Transverse colon (tissue), 4 donors: Measurements from ENCODE around the gene TMEM88. TPM values are rescaled to one million over a fixed set of nuclear protein-coding genes. Genes with fewer than 3 reads are reported as not detected.
A peak's percentile ranks its signal among the peaks of the same experiment; 100 is the strongest.

ENCODE experiments used
- DNase-seq: peaks from one replicate; pipeline ENCODE4 v3.0.0-alpha.2; 2019
- H3K27ac ChIP-seq, 4 donors: fragments of 200-600 bp; sonication (generic); 2 replicates each; pipeline ENCODE4 v1.5.1; 2016 to 2018; ENCODE audit warnings: inconsistent platforms in 4 of 4
- H3K27me3 ChIP-seq: fragments of 200-600 bp; sonication (generic); 2 replicates; pipeline ENCODE4 v1.5.1; 2017; ENCODE audit warnings: inconsistent platforms
- H3K36me3 ChIP-seq, 4 donors: fragments of 200-600 bp; sonication (generic); 2 replicates each; pipeline ENCODE4 v1.5.1; 2017 to 2019; ENCODE audit warnings: inconsistent platforms in 4 of 4
- H3K4me1 ChIP-seq, 4 donors: fragments of 200-600 bp; sonication (generic); 2 replicates each; pipeline ENCODE4 v1.5.1; 2017 to 2020; ENCODE audit warnings: inconsistent platforms in 4 of 4
- H3K4me3 ChIP-seq, 4 donors: fragments of 200-600 bp; sonication (generic); 1 replicate in 1 of 4; 2 replicates in 3 of 4; pipeline versions ENCODE4 v1.5.1 to v1.6.1; 2017 to 2019; ENCODE audit warnings: inconsistent platforms in 4 of 4
- H3K9me3 ChIP-seq, 2 donors: fragments of 200-600 bp; sonication (generic); 2 replicates each; pipeline ENCODE4 v1.5.1; 2017 to 2019; ENCODE audit warnings: inconsistent platforms in 2 of 2
- EP300 ChIP-seq: sonication (generic); formaldehyde crosslinking; IDR thresholded peaks from one replicate; pipeline ENCODE4 v1.6.1; 2017; ENCODE audit warnings: antibody characterized with exemption, low read depth
- POLR2A ChIP-seq: fragments of 450-650 bp; IDR thresholded peaks from one replicate; pipeline ENCODE4 v1.6.1; 2016; ENCODE audit warnings: antibody characterized with exemption, mild to moderate bottlenecking, moderate library complexity
- POLR2AphosphoS5 ChIP-seq, 3 donors: sonication (generic); formaldehyde crosslinking; IDR thresholded peaks; one replicate each; pipeline ENCODE4 v1.6.1; 2016; ENCODE audit warnings: antibody characterized with exemption in 3 of 3
- WGBS, 2 donors: methylation state at CpG; one replicate each; pipeline ENCODE4 v1.1.5; 2018; ENCODE audit warnings: low coverage in 1 of 2; 5-methylcytosine and 5-hydroxymethylcytosine counted together
- in situ Hi-C, 4 donors: fragments of 200-750 bp; cut with MboI; loops; one replicate each; pipeline versions ENCODE4 v1.15.0 to v1.15.1; 2017; ENCODE audit warnings: low sequenced_read_pairs in 3 of 4, low pct_ligation_motif_present in 1 of 4, low pct_unique_long_range_greater_than_20kb in 1 of 4
- intact Hi-C: fragments of 100-400 bp; cut with DNase I; formaldehyde crosslinking; loops from one replicate; pipeline ENCODE4 v1.15.1; 2023; ENCODE audit warnings: low total_unique reads
- total RNA-seq, 4 donors: library from RNA; depleted of rRNA; stranded (reverse); fragments of >200 nt; gene quantifications; one replicate each; pipeline ENCODE4 v1.1.0, GENCODE V29; 2016
- TF ChIP-seq, protein P1 (sequence below), 5 experiments: fragments of 200-600 bp in 3 of 5; fragments of 450-650 bp in 2 of 5; sonication (generic) in 3 of 5; IDR thresholded peaks; 1 replicate in 2 of 5; 2 replicates in 3 of 5; pipeline ENCODE4 v1.5.1; 2016 to 2017; ENCODE audit warnings: antibody characterized with exemption in 5 of 5, inconsistent platforms in 3 of 5, mild to moderate bottlenecking in 2 of 5, moderate library complexity in 1 of 5

Gene TMEM88
- total RNA-seq, 4 donors from 2014 or later = 2.4 to 13.1 (median 6.8) TPM

DNA sequence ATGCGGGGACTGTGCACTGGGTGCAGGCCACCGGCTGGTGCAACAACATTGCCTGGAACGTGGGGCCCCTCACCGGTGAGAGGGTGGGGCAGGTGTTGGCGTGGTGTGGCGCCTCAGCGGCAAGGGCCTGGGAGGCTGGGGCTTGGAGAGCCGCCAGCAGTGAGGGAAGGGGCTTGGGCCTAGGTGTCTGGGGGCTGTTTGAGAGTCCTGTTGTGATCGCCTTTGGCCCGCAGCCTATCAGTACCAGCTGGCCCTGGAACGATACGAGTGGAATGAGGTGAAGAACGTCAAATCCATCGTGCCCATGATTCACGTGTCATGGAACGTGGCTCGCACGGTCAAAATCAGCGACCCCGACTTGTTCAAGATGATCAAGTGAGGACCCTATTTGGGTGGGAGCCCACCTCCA lies 2.6 kb upstream of the TMEM88 start:
- Histone ChIP-seq H3K27ac (peak overlapping the region in 2 of 4 donors; percentile 59 to 64), H3K4me1 (peaks cover 20 to 35% (median 27%) of the 10 kb centered on the region in 4 donors), H3K27me3 (no peaks in the 10 kb centered on the region), H3K9me3 (no peaks in the 10 kb centered on the region), H3K4me3 (no peak overlapping the region), H3K36me3 (peaks cover 0 to 41% (median 16%) of the 10 kb centered on the region in 4 donors)
- intact Hi-C loops = loop anchor here (1.0 to 10.0 kb wide), 2 partner anchors 30 to 107 kb away; no protein-coding TSS in a partner anchor
- 75% methylated on average over 20 of the region's 20 CpGs; no CpG with 5 or more reads in 1 of the 2 donors for WGBS, 2 donors
- TF ChIP-seq POLR2AphosphoS5 (IDR thresholded peaks at IDR 0.05) (no peak), EP300 (no peak), POLR2A (no peak)
- TF ChIP-seq, protein P1, sequence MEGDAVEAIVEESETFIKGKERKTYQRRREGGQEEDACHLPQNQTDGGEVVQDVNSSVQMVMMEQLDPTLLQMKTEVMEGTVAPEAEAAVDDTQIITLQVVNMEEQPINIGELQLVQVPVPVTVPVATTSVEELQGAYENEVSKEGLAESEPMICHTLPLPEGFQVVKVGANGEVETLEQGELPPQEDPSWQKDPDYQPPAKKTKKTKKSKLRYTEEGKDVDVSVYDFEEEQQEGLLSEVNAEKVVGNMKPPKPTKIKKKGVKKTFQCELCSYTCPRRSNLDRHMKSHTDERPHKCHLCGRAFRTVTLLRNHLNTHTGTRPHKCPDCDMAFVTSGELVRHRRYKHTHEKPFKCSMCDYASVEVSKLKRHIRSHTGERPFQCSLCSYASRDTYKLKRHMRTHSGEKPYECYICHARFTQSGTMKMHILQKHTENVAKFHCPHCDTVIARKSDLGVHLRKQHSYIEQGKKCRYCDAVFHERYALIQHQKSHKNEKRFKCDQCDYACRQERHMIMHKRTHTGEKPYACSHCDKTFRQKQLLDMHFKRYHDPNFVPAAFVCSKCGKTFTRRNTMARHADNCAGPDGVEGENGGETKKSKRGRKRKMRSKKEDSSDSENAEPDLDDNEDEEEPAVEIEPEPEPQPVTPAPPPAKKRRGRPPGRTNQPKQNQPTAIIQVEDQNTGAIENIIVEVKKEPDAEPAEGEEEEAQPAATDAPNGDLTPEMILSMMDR (IDR thresholded peaks at IDR 0.05) = no peak
- DNase-seq = no peak
- in situ Hi-C loops = loop anchor here in 2 of 4 donors (25.0 kb wide), 1 partner anchor 135 kb away; no protein-coding TSS in a partner anchor

DNA sequence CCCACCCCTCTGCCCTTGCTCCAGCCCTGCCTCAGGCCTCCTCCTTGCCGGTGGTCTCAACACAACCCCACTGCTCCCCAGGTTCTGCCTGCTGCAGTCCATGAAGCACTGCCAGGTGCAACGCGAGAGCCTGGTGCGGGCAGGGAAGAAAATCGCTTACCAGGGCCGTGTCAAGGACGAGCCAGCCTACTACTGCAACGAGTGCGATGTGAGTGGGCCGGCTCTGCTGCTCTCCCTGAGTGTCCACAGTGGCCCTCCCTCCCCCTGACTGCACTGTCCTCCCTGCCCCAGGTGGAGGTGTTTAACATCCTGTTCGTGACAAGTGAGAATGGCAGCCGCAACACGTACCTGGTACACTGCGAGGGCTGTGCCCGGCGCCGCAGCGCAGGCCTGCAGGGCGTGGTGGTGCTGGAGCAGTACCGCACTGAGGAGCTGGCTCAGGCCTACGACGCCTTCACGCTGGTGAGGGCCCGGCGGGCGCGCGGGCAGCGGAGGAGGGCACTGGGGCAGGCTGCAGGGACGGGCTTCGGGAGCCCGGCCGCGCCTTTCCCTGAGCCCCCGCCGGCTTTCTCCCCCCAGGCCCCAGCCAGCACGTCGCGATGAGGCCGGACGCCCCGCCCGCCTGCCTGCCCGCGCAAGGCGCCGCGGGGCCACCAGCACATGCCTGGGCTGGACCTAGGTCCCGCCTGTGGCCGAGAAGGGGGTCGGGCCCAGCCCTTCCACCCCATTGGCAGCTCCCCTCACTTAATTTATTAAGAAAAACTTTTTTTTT lies 1.8 kb upstream of the TMEM88 start:
- in situ Hi-C loops (loop anchor here in 2 of 4 donors (25.0 kb wide), 1 partner anchor 134 kb away; no protein-coding TSS in a partner anchor), intact Hi-C loops (loop anchor here (1.0 to 10.0 kb wide), 2 partner anchors 31 to 108 kb away; no protein-coding TSS in a partner anchor)
- no peak for TF ChIP-seq POLR2AphosphoS5 (IDR thresholded peaks at IDR 0.05)
- TF ChIP-seq POLR2A = peak; percentile 5
- 89% methylated on average over 41 of the region's 51 CpGs; no CpG with 5 or more reads in 1 of the 2 donors for WGBS, 2 donors
- Histone ChIP-seq H3K9me3 (no peaks in the 10 kb centered on the region), H3K4me1 (peaks cover 20 to 35% (median 27%) of the 10 kb centered on the region in 4 donors), H3K4me3 (no peak overlapping the region), H3K27ac (no peak overlapping the region), H3K27me3 (no peaks in the 10 kb centered on the region), H3K36me3 (peaks cover 0 to 34% (median 16%) of the 10 kb centered on the region in 4 donors)
- DNase-seq = no peak

DNA sequence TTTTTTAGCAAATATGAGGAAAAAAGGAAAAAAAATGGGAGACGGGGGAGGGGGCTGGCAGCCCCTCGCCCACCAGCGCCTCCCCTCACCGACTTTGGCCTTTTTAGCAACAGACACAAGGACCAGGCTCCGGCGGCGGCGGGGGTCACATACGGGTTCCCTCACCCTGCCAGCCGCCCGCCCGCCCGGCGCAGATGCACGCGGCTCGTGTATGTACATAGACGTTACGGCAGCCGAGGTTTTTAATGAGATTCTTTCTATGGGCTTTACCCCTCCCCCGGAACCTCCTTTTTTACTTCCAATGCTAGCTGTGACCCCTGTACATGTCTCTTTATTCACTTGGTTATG lies 1.2 kb upstream of the TMEM88 start:
- Histone ChIP-seq H3K27me3 (no peaks in the 10 kb centered on the region), H3K27ac (no peak overlapping the region), H3K4me3 (no peak overlapping the region), H3K36me3 (peaks cover 0 to 31% (median 14%) of the 10 kb centered on the region in 4 donors), H3K4me1 (peaks cover 23 to 40% (median 33%) of the 10 kb centered on the region in 4 donors), H3K9me3 (no peaks in the 10 kb centered on the region)
- TF ChIP-seq POLR2A (no peak), EP300 (no peak), POLR2AphosphoS5 (IDR thresholded peaks at IDR 0.05) (no peak)
- TF ChIP-seq, protein P1 (IDR thresholded peaks at IDR 0.05) = no peak
- no peak for DNase-seq
- WGBS, 2 donors = 88 to 90% methylated on average over 12 to 21 of the region's 21 CpGs
- in situ Hi-C loops (loop anchor here in 2 of 4 donors (25.0 kb wide), 1 partner anchor 134 kb away; no protein-coding TSS in a partner anchor), intact Hi-C loops (loop anchor here (10.0 kb wide), 1 partner anchor 109 kb away; no protein-coding TSS in a partner anchor)

DNA sequence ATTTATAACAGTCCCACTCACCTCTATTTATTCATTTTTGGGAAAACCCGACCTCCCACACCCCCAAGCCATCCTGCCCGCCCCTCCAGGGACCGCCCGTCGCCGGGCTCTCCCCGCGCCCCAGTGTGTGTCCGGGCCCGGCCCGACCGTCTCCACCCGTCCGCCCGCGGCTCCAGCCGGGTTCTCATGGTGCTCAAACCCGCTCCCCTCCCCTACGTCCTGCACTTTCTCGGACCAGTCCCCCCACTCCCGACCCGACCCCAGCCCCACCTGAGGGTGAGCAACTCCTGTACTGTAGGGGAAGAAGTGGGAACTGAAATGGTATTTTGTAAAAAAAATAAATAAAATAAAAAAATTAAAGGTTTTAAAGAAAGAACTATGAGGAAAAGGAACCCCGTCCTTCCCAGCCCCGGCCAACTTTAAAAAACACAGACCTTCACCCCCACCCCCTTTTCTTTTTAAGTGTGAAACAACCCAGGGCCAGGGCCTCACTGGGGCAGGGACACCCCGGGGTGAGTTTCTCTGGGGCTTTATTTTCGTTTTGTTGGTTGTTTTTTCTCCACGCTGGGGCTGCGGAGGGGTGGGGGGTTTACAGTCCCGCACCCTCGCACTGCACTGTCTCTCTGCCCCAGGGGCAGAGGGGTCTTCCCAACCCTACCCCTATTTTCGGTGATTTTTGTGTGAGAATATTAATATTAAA lies 638 bp upstream of the TMEM88 start:
- no peak overlapping the region for H3K4me3 ChIP-seq
- peaks cover 0 to 27% (median 12%) of the 10 kb centered on the region in 4 donors for H3K36me3 ChIP-seq
- H3K27ac ChIP-seq = peak overlapping the region in 2 of 4 donors; percentile 90 to 95
- WGBS, 2 donors = 81 to 86% methylated on average over 17 to 31 of the region's 31 CpGs
- in situ Hi-C loops = loop anchor here in 2 of 4 donors (25.0 kb wide), 1 partner anchor 133 kb away; no protein-coding TSS in a partner anchor
- no peaks in the 10 kb centered on the region for H3K27me3 ChIP-seq
- intact Hi-C loops = loop anchor here (10.0 kb wide), 1 partner anchor 109 kb away; no protein-coding TSS in a partner anchor
- no peak for DNase-seq
- H3K9me3 ChIP-seq = no peaks in the 10 kb centered on the region
- H3K4me1 ChIP-seq = peaks cover 26 to 46% (median 37%) of the 10 kb centered on the region in 4 donors
- TF ChIP-seq POLR2AphosphoS5 (IDR thresholded peaks at IDR 0.05) = no peak
